Memory B cell (primary cell): ENCODE measurements around the gene LRRTM3.

Experiments
- ATAC-seq: fragments of 150-1000 bp; cut with Tn5 transposase; 2 replicates; pipeline ENCODE4 v1.10.0; 2021; ENCODE audit warnings: low read depth, mild to moderate bottlenecking, moderate library complexity
- DNase-seq, 2 donors: peaks; one replicate each; pipeline ENCODE4 v3.0.0; 2022; ENCODE audit warnings: low spot score in 2 of 2
- H3K27ac Mint-ChIP-seq: one replicate; pipeline ENCODE4 v1.8.0; 2022; ENCODE audit warnings: mild to moderate bottlenecking, moderate library complexity, mixed read lengths
- H3K27me3 Mint-ChIP-seq: one replicate; pipeline ENCODE4 v1.8.0; 2022; ENCODE audit warnings: mixed read lengths
- H3K36me3 Mint-ChIP-seq: one replicate; pipeline ENCODE4 v1.8.0; 2022; ENCODE audit warnings: mild to moderate bottlenecking, mixed read lengths
- H3K4me1 Mint-ChIP-seq: one replicate; pipeline ENCODE4 v1.8.0; 2022; ENCODE audit warnings: mixed read lengths
- H3K4me3 Mint-ChIP-seq: one replicate; pipeline ENCODE4 v1.8.0; 2022; ENCODE audit warnings: mild to moderate bottlenecking, moderate library complexity, mixed read lengths
- H3K9me3 Mint-ChIP-seq: one replicate; pipeline ENCODE4 v1.8.0; 2022; ENCODE audit warnings: mixed read lengths

The LRRTM3 gene

DNA sequence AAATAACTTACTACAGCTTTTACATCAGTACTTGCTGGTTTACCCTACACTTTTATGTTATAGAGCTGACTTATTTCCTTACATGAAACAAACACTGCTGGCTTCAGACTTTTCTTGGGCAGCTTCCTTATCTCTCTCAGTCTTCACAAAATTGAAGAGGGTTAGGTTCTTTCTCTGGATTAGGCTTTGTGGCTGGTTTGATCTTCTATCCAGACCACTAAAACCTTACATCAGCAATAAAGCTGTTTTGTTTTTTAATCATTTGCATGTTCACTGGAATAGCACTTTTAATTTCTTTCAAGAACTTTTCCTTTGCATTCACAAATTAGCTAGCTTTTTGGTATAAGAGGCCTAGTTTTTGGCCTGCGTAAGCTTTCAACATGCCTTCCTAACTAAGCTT, 218.7 kb downstream of the LRRTM3 start:
- peaks cover 2% of the 10 kb centered on the region for H3K9me3 Mint-ChIP-seq
- no peak for DNase-seq
- no peak overlapping the region for H3K27ac Mint-ChIP-seq
- H3K4me3 Mint-ChIP-seq = no peak overlapping the region
- H3K27me3 Mint-ChIP-seq = no peaks in the 10 kb centered on the region
- ATAC-seq = no peak
- no peaks in the 10 kb centered on the region for H3K4me1 Mint-ChIP-seq
- no peaks in the 10 kb centered on the region for H3K36me3 Mint-ChIP-seq
